Subcutaneous adipose tissue (tissue), 4 donors: Measurements from ENCODE around the gene NEK7. TPM values are rescaled to one million over a fixed set of nuclear protein-coding genes. Genes with fewer than 3 reads are reported as not detected.

Experiments used
- total RNA-seq, 4 donors: library from RNA; depleted of rRNA; stranded (reverse); fragments of >200 nt; gene quantifications; one replicate each; pipeline ENCODE4 v1.1.0, GENCODE V29; 2016
- TF ChIP-seq, protein P1 (sequence below): fragments of 450-650 bp; IDR thresholded peaks from one replicate; pipeline ENCODE4 v1.5.1; 2016; ENCODE audit warnings: low read depth, mild to moderate bottlenecking, control low read depth, antibody characterized with exemption, moderate library complexity

The NEK7 gene
- total RNA-seq, 4 donors from 2014 or later: 112 to 246 (median 161) TPM

DNA sequence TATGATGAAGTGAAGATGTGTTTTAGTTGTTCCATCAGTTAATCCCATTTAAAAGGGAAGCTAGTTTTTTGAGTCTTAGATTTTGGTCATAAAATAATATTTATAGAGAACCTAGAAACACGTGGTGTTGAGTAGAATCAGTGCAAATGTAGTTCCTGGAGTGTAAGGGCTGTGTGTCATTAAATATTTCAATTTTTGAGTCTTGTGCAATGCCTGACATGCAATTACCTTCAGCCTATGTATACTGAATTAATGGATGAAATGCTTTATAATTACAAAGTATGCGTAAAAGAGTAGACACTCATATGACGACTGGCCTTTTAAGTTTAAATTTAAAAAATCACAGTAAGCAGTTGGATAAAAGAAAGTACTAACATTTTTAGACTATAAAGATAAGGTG lies 75.0 kb downstream of the NEK7 start:
- TF ChIP-seq, protein P1, sequence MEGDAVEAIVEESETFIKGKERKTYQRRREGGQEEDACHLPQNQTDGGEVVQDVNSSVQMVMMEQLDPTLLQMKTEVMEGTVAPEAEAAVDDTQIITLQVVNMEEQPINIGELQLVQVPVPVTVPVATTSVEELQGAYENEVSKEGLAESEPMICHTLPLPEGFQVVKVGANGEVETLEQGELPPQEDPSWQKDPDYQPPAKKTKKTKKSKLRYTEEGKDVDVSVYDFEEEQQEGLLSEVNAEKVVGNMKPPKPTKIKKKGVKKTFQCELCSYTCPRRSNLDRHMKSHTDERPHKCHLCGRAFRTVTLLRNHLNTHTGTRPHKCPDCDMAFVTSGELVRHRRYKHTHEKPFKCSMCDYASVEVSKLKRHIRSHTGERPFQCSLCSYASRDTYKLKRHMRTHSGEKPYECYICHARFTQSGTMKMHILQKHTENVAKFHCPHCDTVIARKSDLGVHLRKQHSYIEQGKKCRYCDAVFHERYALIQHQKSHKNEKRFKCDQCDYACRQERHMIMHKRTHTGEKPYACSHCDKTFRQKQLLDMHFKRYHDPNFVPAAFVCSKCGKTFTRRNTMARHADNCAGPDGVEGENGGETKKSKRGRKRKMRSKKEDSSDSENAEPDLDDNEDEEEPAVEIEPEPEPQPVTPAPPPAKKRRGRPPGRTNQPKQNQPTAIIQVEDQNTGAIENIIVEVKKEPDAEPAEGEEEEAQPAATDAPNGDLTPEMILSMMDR: no peak

DNA sequence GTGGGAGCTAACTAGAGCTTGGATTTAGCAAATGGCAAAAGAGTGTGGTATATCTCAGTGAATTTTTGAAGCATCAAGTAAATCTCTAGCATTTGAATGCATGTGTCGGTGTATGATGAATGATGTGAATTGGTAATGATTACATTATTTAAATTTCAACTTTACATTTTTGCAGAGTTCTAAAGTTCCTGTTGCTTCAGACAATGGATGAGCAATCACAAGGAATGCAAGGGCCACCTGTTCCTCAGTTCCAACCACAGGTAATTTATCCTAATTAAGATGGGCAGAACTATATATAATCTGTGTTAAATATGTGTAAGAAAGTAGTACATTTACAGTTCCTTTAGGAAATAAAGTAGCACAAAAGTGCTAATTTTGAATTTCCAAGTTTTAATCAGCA lies 75.6 kb downstream of the NEK7 start:
- TF ChIP-seq, protein P1: no peak

DNA sequence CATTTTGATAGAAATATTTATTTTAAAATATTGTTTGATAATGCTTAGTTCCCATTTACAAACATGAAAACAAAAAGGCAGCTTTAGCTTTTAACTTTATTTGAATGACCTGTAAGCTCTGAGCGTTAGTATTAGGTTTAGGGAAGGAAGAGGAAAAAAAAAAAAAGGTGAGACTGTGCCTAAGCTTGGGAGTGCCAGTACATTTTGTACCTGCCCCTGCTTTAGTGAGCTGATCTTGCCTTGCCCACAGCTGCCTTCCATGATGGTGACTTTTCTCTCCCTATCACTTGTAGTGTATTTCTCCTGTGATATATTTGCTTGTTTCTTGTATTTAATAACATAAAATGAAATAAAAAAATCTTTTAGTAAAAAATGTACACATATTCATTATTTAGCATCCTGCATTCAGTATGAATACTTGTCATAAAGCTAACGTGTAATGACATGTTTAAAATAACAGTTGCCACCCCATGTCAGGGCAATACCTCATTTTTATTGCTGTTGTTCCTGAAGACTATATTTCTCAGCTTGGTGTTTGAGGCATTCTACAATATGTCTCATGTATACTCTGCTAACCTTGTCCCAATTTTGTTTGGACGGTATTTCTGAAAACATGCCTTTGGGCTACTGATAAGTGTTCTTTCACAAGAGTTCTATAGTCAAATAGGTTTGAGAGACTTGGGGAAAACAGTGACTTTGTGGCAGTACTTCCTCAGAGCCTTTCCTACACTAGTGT lies 76.3 kb downstream of the NEK7 start:
- TF ChIP-seq, protein P1: no peak

DNA sequence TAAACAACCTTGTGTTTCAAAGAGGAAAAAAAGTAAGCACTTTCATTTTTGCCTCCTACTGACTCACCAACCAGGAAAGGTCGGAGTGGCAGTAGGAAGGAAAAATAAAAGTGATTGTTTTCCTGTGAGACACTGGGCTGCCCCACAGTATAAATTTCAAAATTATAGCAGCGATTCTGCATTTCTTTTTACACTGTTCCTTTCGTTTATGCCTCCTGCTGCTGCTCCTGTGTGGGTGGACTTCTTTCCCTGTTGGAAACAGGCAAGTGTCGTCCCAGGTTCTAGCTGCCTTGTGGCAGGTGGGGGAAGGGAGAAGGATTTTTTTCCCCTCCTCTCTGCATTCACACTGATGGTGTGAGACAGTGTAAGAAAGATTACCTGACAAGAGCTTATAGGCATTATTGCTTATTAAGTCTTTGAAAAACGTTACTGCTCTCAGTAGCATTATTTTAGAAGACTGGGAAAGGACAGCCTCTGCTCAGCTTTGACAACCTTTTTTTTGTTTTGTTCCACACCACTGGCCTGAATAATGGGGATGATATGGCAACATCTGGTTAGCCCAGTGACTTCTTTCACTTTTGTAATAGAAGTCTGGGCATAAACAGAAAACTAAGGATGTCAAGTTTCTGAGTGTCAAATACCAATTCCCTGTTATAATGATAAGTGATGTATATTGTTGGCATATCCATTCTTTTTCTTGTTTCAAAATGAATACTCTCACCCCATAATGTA lies 77.9 kb downstream of the NEK7 start:
- TF ChIP-seq, protein P1: no peak

DNA sequence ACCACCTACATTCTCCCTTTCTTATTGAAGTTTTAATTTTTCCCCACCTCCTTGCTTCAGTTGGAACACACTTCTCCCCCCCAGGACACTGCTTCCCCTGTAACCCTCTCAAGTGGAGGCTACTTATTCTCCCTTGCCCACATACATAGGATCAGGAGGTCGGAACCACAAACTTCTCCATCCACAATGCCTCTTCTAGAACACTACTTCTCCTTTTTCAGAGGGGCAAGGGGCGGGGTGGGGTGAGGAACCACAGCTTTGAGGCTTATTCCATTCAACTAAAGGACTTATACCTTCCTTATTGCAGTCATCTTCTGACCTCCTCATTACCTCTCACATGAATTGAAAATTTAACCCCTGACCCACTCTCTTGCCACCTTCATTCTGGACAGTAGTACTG lies 81.3 kb downstream of the NEK7 start:
- TF ChIP-seq, protein P1: no peak

DNA sequence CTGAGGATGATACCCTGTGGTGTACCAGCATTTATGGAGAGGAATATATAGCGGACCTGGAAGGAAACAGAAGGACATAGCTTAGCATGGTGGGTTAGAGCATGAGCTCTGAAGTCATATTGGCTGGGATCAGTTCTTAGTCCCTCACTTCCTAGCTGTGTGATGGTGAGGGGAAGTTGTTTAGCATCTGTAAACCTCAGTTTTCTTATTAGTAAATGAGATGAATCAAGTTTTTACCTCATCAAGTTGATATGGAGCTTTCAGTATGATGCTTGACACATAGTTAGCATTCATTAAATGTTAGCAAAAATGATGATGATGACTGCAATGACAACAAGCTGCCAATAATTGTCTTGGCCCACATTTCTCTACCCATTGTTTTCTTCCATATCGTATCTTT lies 84.8 kb downstream of the NEK7 start:
- TF ChIP-seq, protein P1: no peak

DNA sequence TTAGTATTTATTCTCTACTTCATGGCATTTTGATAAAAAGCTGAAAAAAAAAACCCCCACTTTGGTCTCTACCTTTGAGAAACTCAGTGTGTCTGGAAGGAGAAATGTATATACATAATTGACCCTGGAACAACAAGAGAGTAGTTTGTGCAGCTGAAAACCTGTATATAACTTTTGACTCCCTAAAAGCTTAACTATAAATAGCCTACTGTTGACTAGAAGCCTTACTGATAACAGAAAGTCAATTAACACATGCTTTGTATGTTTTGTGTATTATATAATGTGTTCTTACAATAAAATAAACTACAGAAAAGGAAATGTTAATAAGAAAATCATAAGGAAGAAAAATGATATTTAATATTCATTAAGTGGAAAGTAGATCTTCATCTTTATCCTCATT lies 88.0 kb downstream of the NEK7 start:
- TF ChIP-seq, protein P1: no peak
